ENCODE results near the gene EYS. TPM values are rescaled to one million over a fixed set of nuclear protein-coding genes. Genes with fewer than 3 reads are reported as not detected.

Gene EYS
- total and polyA plus RNA-seq, 2 of the 13 experiments (the other 11 are each of a cell fraction or from before 2014, with no cell fraction given), result 0.04 to 0.07 TPM

- TF ChIP-seq RERE (CRISPR knock-in tag; IDR thresholded peaks at IDR 0.05; ENCODE audit: low read depth) (peak; percentile 99), GMEB1 (CRISPR knock-in tag; IDR thresholded peaks at IDR 0.05; ENCODE audit: borderline replicate concordance) (0 out of 2 replicates have a peak, but pooled peaks have one; percentile 46), ZMYM4 (CRISPR knock-in tag; IDR thresholded peaks at IDR 0.05) (peak; percentile 64), ZBTB43 (CRISPR knock-in tag; conservative IDR thresholded peaks at IDR 0.05) (peak; percentile 69), NR2C2 (CRISPR knock-in tag; IDR thresholded peaks at IDR 0.05; ENCODE audit: borderline replicate concordance) (peak; percentile 40; the same call in 1 of the 2 replicates), NR2F6 (IDR thresholded peaks at IDR 0.05) (peak; percentile 86), NR2F6 (CRISPR knock-in tag; IDR thresholded peaks at IDR 0.05) (peak; percentile 54; the same call in 1 of the 2 replicates), ZNF652 (CRISPR knock-in tag; IDR thresholded peaks at IDR 0.05; ENCODE audit: borderline replicate concordance, low read depth) (peak; percentile 88), HDAC2 (CRISPR knock-in tag; IDR thresholded peaks at IDR 0.05) (peak; percentile 92), ZNF709 (CRISPR knock-in tag; IDR thresholded peaks at IDR 0.05) (peak; percentile 63; the same call in 1 of the 2 replicates), ERF (CRISPR knock-in tag; IDR thresholded peaks at IDR 0.05) (peak; percentile 54; the same call in 1 of the 2 replicates), FOSL2 (CRISPR knock-in tag; IDR thresholded peaks at IDR 0.05) (peak; percentile 74), ZFYVE20 (CRISPR knock-in tag; IDR thresholded peaks at IDR 0.05; ENCODE audit: borderline replicate concordance, low read depth) (no peak), DNMT1 (CRISPR knock-in tag; IDR thresholded peaks at IDR 0.05) (no peak), ZSCAN5A (CRISPR knock-in tag; IDR thresholded peaks at IDR 0.05; ENCODE audit: borderline replicate concordance) (no peak), DMAP1 (CRISPR knock-in tag; IDR thresholded peaks at IDR 0.05) (0 out of 2 replicates have a peak, but pooled peaks have one; percentile 34), GPN1 (CRISPR knock-in tag; IDR thresholded peaks at IDR 0.05; ENCODE audit: borderline replicate concordance) (no peak), NCOA2 (CRISPR knock-in tag; IDR thresholded peaks at IDR 0.05) (peak; percentile 96), ZNF264 (CRISPR knock-in tag; IDR thresholded peaks at IDR 0.05) (0 out of 2 replicates have a peak, but pooled peaks have one; percentile 29)
Observed at GRCh38 chr6:64301307-64302236, 1405.5 kb downstream of the EYS start (continued).

Measured in HepG2 (cell line).